IPS DF 19.7 (cell line): Measurements from ENCODE around the gene UNC119B.

Experiments used
- DNase-seq: peaks from one replicate; pipeline ENCODE4 v3.0.0-alpha.2; 2013; ENCODE audit warnings: low read depth, low spot score

Gene UNC119B

GRCh38 chr12:120767071-120768024, 57.1 kb downstream of the UNC119B start:
- DNase-seq, result no peak

- no peak for DNase-seq
Observed at GRCh38 chr12:120771097-120771496, 60.8 kb downstream of the UNC119B start.
